Ammon's horn (tissue), 1 donor: Measurements from ENCODE around the gene GTSE1.
"Not testable (repeated sequence)": the region's sequence is repeated elsewhere in the genome, so short reads cannot be mapped to it uniquely, and the experiment has no call there.

Experiments
- DNase-seq: peaks from one replicate; pipeline ENCODE4 v3.0.0-alpha.2; 2016; ENCODE audit warnings: low spot score

The GTSE1 gene

GRCh38 chr22:46292732-46293131, 3.9 kb upstream of the GTSE1 start:
- no peak for DNase-seq

GRCh38 chr22:46293577-46294260, 3.0 kb upstream of the GTSE1 start:
- DNase-seq, result peak; percentile 77

- no peak for DNase-seq
Measured at GRCh38 chr22:46294784-46295183, 1.9 kb upstream of the GTSE1 start.

GRCh38 chr22:46295277-46295971, 1.2 kb upstream of the GTSE1 start:
- DNase-seq, result no peak

- no peak for DNase-seq
Measured at GRCh38 chr22:46297151-46297812, 612 bp downstream of the GTSE1 start.

- no peak for DNase-seq
Measured at GRCh38 chr22:46299101-46299500, 2.4 kb downstream of the GTSE1 start.

GRCh38 chr22:46300491-46300890, 3.8 kb downstream of the GTSE1 start:
- DNase-seq, result no peak

- no peak for DNase-seq
Measured at GRCh38 chr22:46303347-46303965, 6.8 kb downstream of the GTSE1 start.

- no peak for DNase-seq
Measured at GRCh38 chr22:46308283-46308988, 11.8 kb downstream of the GTSE1 start.

- DNase-seq, result no peak
Measured at GRCh38 chr22:46309526-46310085, 12.9 kb downstream of the GTSE1 start.

- no peak for DNase-seq
Measured at GRCh38 chr22:46312056-46312455, 15.4 kb downstream of the GTSE1 start.

GRCh38 chr22:46312848-46313247, 16.2 kb downstream of the GTSE1 start:
- not testable (repeated sequence) for DNase-seq

GRCh38 chr22:46315976-46316375, 19.3 kb downstream of the GTSE1 start:
- DNase-seq, result no peak

- no peak for DNase-seq
Measured at GRCh38 chr22:46317646-46318045, 21.0 kb downstream of the GTSE1 start.

- DNase-seq, result no peak
Measured at GRCh38 chr22:46318576-46318975, 21.9 kb downstream of the GTSE1 start.

GRCh38 chr22:46319319-46319718, 22.6 kb downstream of the GTSE1 start:
- DNase-seq, result no peak

- DNase-seq, result no peak
Measured at GRCh38 chr22:46320166-46320710, 23.6 kb downstream of the GTSE1 start.

GRCh38 chr22:46320716-46321386, 24.2 kb downstream of the GTSE1 start:
- DNase-seq, result no peak

- no peak for DNase-seq
Measured at GRCh38 chr22:46322711-46323110, 26.0 kb downstream of the GTSE1 start.

- no peak for DNase-seq
Measured at GRCh38 chr22:46323162-46323561, 26.5 kb downstream of the GTSE1 start.
